Skeletal muscle tissue (tissue), 4 donors: ENCODE results near the gene KIF25. TPM values are rescaled to one million over a fixed set of nuclear protein-coding genes. Genes with fewer than 3 reads are reported as not detected.

Experiments
- H3K27ac ChIP-seq: one replicate; pipeline ENCODE4 v1.7.0; 2013; ENCODE audit warnings: mild to moderate bottlenecking, low read depth, low read length, inconsistent platforms
- H3K27me3 ChIP-seq, 3 donors: one replicate each; pipeline ENCODE4 v1.7.0; 2013; ENCODE audit warnings: low read length in 3 of 3; ENCODE audit not compliant: control insufficient read depth in 3 of 3, insufficient read depth in 3 of 3
- H3K36me3 ChIP-seq, 3 donors: one replicate each; pipeline ENCODE4 v1.7.0; 2013; ENCODE audit warnings: low read length in 3 of 3; ENCODE audit not compliant: control insufficient read depth in 3 of 3, insufficient read depth in 3 of 3
- H3K4me1 ChIP-seq, 3 donors: one replicate each; pipeline ENCODE4 v1.7.0; 2013; ENCODE audit warnings: low read length in 3 of 3, mild to moderate bottlenecking in 3 of 3; ENCODE audit not compliant: control insufficient read depth in 3 of 3, insufficient read depth in 3 of 3
- H3K4me3 ChIP-seq, 3 donors: one replicate each; pipeline ENCODE4 v1.7.0; 2013; ENCODE audit warnings: low read length in 3 of 3
- H3K9ac ChIP-seq, 3 donors: one replicate each; pipeline ENCODE4 v1.7.0; 2013; ENCODE audit warnings: low read length in 3 of 3, mild to moderate bottlenecking in 3 of 3, moderate library complexity in 2 of 3, low read depth in 1 of 3
- H3K9me3 ChIP-seq, 3 donors: one replicate each; pipeline ENCODE4 v1.7.0; 2013; ENCODE audit warnings: low read length in 3 of 3; ENCODE audit not compliant: control insufficient read depth in 3 of 3
- total RNA-seq: library from RNA; depleted of rRNA; stranded (reverse); fragments of >200 nt; gene quantifications from one replicate; pipeline ENCODE4 v1.2.3, GENCODE V29; 2014
- donor health status: Osteomylitis.

KIF25 gene
- total RNA-seq, 1 donor from 2014 or later: not detected

DNA sequence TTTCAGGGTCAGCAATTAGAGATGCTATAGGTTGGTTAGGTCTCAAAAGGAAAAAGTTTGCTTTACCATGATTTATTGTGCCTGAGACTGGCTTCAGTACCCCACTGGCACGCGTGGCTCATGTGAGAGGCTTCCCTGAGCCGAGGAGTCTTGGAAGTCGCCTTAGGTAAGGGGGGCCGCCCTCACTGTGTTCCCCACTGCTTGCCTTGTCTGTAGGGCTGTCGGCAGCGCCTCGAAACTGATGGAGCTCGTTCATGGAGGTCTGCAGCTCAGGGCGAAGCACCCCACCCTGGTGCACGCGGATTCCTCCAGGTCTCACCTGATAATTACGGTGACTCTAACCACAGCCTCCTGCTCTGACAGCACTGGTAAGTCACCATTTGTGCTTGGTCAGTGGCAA is 42.4 kb downstream of the KIF25 start:
- H3K36me3 ChIP-seq: no peaks in the 10 kb centered on the region
- H3K4me1 ChIP-seq: peaks cover 11 to 19% (median 15%) of the 10 kb centered on the region in 3 donors
- H3K27me3 ChIP-seq: peaks cover 3 to 27% (median 14%) of the 10 kb centered on the region in 3 donors
- no peak overlapping the region for H3K4me3 ChIP-seq
- no peak overlapping the region for H3K27ac ChIP-seq
- peaks cover 5 to 11% (median 6%) of the 10 kb centered on the region in 3 donors for H3K9me3 ChIP-seq
- H3K9ac ChIP-seq: no peak overlapping the region

DNA sequence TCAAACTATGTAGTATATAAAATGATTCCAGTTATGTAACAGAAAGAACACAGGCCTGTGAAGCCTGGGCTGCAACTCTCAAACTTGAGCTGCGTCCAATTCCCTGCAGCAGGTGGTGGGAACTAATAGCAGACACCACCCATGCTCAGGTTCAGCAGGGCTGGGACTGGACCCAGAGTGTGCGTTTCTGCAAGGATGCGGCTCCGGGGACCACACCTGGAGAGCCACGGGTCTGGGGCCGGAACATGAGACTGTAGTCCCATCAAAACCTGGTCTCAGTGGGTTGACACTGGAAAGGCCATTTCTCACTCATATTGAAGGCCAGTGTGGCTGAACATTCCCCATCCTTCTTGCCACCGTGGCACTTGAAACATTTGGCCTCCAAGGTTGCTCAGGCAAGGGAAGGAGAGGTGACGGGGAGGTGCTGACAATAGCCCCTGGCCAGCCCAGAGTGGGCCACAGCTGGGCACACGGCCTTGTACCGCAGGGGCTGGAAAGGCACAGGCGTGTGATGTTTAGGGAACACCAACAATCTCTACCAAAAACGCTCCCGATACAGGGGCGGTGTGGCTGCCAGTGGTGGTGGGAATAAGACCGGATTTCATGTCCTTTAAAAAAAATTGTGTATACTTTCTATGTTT is 43.5 kb downstream of the KIF25 start:
- H3K4me3 ChIP-seq: no peak overlapping the region
- H3K4me1 ChIP-seq: peaks cover 5 to 9% (median 7%) of the 10 kb centered on the region in 3 donors
- no peak overlapping the region for H3K27ac ChIP-seq
- no peak overlapping the region for H3K9ac ChIP-seq
- H3K36me3 ChIP-seq: no peaks in the 10 kb centered on the region
- peaks cover 5 to 11% (median 6%) of the 10 kb centered on the region in 3 donors for H3K9me3 ChIP-seq
- H3K27me3 ChIP-seq: peaks cover 7 to 17% (median 7%) of the 10 kb centered on the region in 3 donors

DNA sequence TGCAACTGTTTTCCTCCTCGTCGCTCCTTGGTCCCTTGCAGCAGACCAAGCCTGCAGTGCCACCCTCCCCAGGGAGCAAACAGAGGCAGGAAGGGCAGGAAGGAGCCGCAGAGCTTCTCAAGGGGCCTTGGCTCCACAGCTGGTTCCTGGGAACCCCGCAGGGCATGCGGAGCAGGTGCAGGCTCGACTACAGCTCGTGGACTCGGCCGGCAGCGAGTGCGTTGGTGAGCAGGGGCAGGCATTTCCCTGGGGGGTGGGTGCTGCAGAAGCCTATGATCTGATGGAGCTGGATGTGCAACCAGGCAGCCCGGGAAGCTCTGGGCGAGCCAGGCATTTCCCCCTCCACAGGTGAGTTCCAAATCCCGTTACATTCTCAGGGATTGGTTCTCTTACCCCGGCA is 44.5 kb downstream of the KIF25 start:
- no peak overlapping the region for H3K9ac ChIP-seq
- H3K27me3 ChIP-seq: peaks cover 0 to 12% (median 7%) of the 10 kb centered on the region in 3 donors
- H3K36me3 ChIP-seq: no peaks in the 10 kb centered on the region
- H3K9me3 ChIP-seq: peaks cover 5 to 11% (median 6%) of the 10 kb centered on the region in 3 donors
- peaks cover 0 to 7% (median 2%) of the 10 kb centered on the region in 3 donors for H3K4me1 ChIP-seq
- no peak overlapping the region for H3K27ac ChIP-seq
- no peak overlapping the region for H3K4me3 ChIP-seq

DNA sequence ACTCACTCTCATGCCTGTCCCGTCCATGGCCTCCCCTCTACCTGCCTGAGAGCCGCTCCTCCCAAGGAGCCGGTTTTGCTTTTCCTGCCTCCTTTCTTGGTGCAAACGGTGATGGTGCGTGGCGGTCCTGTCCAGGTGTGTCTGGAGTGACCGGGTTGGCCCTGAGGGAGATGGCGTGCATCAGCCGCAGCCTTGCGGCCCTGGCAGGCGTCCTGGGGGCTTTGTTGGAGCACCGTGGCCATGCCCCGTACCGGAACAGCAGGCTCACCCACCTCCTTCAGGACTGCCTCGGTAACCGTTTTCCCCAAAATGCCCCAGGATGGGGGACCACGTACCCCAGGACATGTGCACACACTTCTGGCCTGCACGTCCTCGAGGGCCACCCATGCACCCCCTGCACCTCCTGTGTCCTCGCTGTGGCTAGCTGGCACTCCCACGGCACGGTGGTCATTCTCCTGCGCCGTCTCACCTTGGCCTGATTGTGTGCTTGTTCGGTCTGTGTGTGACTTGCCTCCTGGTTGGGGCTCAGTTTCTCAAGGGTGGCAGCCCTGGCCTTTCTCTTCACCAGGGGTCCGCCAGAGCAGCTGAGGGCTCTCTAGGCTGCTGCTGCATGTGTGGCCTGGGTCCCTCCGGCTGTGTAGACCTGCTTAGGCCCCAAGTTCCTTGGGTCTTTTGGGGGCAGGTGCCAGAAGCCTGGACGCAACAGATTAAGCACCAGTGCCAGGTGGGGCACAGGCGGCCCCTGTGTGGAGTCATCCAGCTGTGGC is 45.1 kb downstream of the KIF25 start:
- Histone ChIP-seq H3K9ac (peak overlapping the region in 1 of 3 donors; percentile 25), H3K27ac (no peak overlapping the region), H3K4me1 (peaks cover 0 to 7% (median 2%) of the 10 kb centered on the region in 3 donors), H3K27me3 (peaks cover 0 to 8% (median 7%) of the 10 kb centered on the region in 3 donors), H3K36me3 (no peaks in the 10 kb centered on the region), H3K9me3 (peaks cover 5 to 11% (median 6%) of the 10 kb centered on the region in 3 donors), H3K4me3 (no peak overlapping the region)

DNA sequence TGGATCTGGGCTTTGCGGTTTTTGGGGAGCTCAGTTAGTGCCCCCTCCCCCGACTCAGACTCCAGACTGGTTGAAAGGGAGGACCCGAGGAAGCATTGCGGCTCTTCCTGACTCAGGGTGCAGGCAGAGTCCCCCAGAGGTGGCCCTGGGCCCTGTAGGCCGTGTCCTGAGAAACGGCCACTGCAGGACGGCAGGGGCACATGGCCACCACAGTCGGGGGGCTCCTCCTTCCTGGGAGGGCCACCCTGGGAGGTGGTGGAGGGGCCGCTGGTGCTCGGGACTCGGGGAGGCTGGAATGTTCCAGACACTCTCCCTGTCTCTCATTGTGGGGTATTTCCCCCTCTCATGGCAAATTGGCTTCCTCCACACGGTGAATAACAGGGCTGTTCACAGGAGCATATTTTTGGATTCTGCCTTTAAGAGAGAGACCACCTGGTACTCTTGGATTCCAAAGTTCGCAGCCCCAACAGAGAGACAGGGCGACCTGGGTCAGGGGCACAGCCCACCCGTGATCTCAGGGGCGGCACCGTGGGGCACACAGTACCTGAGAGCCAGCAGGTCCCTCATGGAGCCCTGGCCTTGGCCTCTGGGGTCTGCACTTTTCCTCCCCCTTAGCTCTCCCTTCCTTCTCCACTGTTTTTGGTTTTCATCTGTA is 45.8 kb downstream of the KIF25 start:
- Histone ChIP-seq H3K4me1 (peaks cover 0 to 5% (median 2%) of the 10 kb centered on the region in 3 donors), H3K9me3 (peaks cover 5 to 11% (median 6%) of the 10 kb centered on the region in 3 donors), H3K4me3 (no peak overlapping the region), H3K27me3 (peaks cover 0 to 7% (median 4%) of the 10 kb centered on the region in 3 donors), H3K27ac (no peak overlapping the region), H3K9ac (peak overlapping the region in 1 of 3 donors; percentile 16), H3K36me3 (no peaks in the 10 kb centered on the region)

DNA sequence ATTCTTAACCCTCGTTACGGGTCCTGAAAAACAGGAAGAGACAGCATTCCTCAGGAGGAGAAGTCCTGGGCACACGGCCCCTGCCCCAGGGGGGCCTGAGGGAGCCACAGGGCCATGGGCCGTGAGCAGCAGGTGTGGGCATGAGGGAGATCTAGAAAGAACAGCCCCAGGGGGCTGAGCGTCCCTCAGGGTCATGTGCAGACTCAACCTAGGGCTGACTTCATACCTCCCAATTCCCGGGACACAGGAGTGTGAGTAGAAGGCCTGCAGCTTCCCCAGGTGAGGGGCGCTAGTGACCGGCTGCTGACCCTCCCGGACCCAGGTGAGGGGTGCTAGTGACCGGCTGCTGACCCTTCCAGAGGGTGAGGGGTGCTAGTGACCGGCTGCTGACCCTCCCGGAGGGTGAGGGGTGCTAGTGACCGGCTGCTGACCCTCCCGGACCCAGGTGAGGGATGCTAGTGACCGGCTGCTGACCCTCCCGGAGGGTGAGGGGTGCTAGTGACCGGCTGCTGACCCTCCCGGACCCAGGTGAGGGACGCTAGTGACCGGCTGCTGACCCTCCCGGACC is 46.5 kb downstream of the KIF25 start:
- H3K9me3 ChIP-seq: peaks cover 5 to 11% (median 6%) of the 10 kb centered on the region in 3 donors
- no peaks in the 10 kb centered on the region for H3K36me3 ChIP-seq
- H3K9ac ChIP-seq: peak overlapping the region in 1 of 3 donors; percentile 16
- no peak overlapping the region for H3K27ac ChIP-seq
- H3K27me3 ChIP-seq: peaks cover 0 to 7% (median 0%) of the 10 kb centered on the region in 3 donors
- no peak overlapping the region for H3K4me3 ChIP-seq
- H3K4me1 ChIP-seq: peaks cover 0 to 5% (median 2%) of the 10 kb centered on the region in 3 donors

DNA sequence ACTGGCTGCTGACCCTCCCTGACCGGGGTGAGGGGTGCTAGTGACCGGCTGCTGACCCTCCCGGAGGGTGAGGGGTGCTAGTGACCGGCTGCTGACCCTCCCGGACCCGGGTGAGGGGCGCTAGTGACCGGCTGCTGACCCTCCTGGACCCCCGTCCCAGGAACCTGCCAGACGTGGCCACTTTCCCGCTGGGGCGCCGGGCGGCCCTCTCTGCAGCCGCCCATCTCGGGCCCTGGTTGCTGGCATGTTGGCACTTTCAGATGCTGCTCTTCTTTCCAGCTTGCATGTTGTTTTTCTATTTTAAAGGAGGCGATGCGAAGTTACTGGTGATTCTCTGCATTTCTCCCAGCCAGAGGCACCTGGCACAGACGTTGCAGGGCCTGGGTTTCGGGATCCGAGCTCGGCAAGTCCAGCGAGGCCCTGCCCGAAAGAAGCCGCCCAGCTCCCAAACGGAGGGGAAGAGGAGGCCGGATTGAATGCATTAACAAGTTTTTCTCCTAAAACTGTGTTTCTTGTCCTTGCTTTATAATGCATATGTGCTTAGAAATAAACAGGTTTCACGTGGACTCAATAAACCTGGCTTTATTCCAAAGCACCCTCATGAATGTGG is 47.2 kb downstream of the KIF25 start:
- no peak overlapping the region for H3K4me3 ChIP-seq
- H3K4me1 ChIP-seq: peaks cover 0 to 5% (median 2%) of the 10 kb centered on the region in 3 donors
- no peak overlapping the region for H3K27ac ChIP-seq
- peaks cover 4 to 11% (median 5%) of the 10 kb centered on the region in 3 donors for H3K9me3 ChIP-seq
- H3K36me3 ChIP-seq: no peaks in the 10 kb centered on the region
- peak overlapping the region in 1 of 3 donors; percentile 16 for H3K9ac ChIP-seq
- peaks cover 0 to 7% (median 0%) of the 10 kb centered on the region in 3 donors for H3K27me3 ChIP-seq

DNA sequence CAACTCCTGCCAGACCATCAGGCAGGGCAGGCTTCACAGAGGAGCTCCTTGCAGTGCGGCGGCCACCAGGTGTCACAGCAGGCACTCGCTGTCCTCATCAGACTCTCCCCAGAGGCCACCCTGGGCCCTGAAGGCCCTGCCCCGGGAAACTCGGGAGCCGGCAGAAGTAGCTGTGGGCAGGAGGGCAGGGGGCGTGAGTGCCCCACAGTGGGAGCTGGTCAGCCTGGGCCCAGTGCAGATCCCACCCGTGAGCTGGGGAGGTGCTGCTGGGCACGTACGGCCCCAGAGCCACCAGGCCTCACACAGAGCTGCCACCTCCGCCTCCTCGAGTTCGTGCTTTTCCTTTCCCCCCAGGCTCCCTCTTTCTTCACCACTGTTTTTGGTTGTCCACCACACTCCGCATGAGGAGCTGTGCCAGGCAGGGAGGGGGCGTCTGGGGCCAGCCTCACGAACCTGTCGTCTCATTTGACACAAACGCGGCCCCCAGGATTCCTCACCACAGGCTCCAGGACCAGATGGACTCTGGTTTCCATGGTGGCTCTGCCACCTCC is 47.7 kb downstream of the KIF25 start:
- H3K4me3 ChIP-seq: no peak overlapping the region
- no peak overlapping the region for H3K27ac ChIP-seq
- H3K36me3 ChIP-seq: no peaks in the 10 kb centered on the region
- H3K4me1 ChIP-seq: peaks cover 0 to 5% (median 2%) of the 10 kb centered on the region in 3 donors
- H3K9ac ChIP-seq: peak overlapping the region in 1 of 3 donors; percentile 19
- peaks cover 0 to 7% (median 0%) of the 10 kb centered on the region in 3 donors for H3K27me3 ChIP-seq
- peaks cover 0 to 7% (median 0%) of the 10 kb centered on the region in 3 donors for H3K9me3 ChIP-seq
